ENCODE measurements around the gene DGKB.

DGKB gene

DNA sequence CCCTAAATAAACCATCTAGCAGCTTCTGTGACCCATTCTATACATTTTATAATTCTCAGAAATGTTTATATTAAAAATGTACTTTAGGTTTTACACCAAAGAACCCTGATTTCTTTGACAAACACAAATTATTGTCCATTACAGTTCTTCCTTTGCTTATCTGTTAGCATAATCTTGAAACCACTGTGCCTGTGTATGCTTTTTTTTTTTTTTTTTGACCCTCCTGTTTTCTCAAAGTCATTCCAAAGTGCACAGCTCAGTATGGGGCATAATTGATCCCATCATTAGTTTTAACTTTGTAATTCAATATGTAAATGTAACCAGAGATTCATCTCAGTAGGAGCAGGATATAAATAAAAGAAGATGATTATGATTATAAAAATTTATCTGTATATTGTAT lies 229.3 kb downstream of the DGKB start:
- no peak overlapping the region for H3K4me3 ChIP-seq (ENCODE audit: low read length)
- DNase-seq (ENCODE audit: low read depth) = no peak
- TF ChIP-seq, protein P1, sequence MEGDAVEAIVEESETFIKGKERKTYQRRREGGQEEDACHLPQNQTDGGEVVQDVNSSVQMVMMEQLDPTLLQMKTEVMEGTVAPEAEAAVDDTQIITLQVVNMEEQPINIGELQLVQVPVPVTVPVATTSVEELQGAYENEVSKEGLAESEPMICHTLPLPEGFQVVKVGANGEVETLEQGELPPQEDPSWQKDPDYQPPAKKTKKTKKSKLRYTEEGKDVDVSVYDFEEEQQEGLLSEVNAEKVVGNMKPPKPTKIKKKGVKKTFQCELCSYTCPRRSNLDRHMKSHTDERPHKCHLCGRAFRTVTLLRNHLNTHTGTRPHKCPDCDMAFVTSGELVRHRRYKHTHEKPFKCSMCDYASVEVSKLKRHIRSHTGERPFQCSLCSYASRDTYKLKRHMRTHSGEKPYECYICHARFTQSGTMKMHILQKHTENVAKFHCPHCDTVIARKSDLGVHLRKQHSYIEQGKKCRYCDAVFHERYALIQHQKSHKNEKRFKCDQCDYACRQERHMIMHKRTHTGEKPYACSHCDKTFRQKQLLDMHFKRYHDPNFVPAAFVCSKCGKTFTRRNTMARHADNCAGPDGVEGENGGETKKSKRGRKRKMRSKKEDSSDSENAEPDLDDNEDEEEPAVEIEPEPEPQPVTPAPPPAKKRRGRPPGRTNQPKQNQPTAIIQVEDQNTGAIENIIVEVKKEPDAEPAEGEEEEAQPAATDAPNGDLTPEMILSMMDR (conservative IDR thresholded peaks at IDR 0.05; ENCODE audit: low read depth, low read length) = no peak

- TF ChIP-seq, protein P1 (conservative IDR thresholded peaks at IDR 0.05; ENCODE audit: low read depth, low read length) = no peak
- H3K4me3 ChIP-seq (ENCODE audit: low read length) = no peak overlapping the region
- DNase-seq (ENCODE audit: low read depth) = no peak
These were observed 235.6 kb downstream of the DGKB start for GRCh38 chr7:14666913-14667312.

DNA sequence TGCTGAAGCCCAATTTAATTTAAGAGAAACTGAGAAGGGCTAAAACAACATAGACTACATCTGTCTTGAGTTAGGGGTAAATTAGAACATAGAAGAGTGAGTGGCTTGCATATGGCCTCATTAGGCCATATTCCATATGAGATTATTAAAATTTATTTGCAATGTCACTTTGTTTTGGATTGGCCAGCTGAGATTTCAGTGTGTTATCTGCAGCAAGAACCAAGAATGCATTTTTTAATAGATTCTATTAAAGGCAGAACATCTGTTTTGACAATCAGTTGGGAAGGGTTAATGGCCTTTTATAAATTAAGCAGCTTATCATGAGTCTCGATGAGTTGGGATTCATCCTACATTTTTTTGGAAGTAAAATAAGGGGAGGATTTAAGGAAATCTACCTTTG lies 236.2 kb downstream of the DGKB start:
- TF ChIP-seq, protein P1 (conservative IDR thresholded peaks at IDR 0.05; ENCODE audit: low read depth, low read length) = no peak
- no peak overlapping the region for H3K4me3 ChIP-seq (ENCODE audit: low read length)
- DNase-seq (ENCODE audit: low read depth) = no peak

- TF ChIP-seq, protein P1 (conservative IDR thresholded peaks at IDR 0.05; ENCODE audit: low read depth, low read length) = no peak
- no peak for DNase-seq (ENCODE audit: low read depth)
- no peak overlapping the region for H3K4me3 ChIP-seq (ENCODE audit: low read length)
These were observed 262.8 kb downstream of the DGKB start for GRCh38 chr7:14639801-14640200.

DNA sequence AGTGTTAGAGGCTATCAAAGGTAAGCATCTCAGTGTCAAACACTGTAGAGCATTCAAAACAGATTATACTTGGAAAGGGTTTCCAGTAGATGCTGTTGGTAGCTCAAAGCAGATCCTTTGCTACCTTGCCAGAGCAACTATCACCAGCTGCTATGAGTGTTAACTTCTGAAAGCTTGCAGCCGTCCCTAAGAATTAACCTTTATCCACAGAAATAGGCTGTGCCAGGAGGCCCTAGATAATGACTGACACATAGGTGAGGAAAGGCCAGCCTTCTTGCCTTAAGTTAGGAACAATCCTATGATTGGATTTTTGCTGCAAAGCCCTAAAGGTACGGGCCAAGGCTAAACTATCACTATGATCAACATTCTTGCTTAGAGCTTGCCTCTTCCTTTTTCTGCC lies 263.2 kb downstream of the DGKB start:
- TF ChIP-seq, protein P1 (conservative IDR thresholded peaks at IDR 0.05; ENCODE audit: low read depth, low read length) = no peak
- no peak for DNase-seq (ENCODE audit: low read depth)
- H3K4me3 ChIP-seq (ENCODE audit: low read length) = no peak overlapping the region

- DNase-seq (ENCODE audit: low read depth) = no peak
- TF ChIP-seq, protein P1 (conservative IDR thresholded peaks at IDR 0.05; ENCODE audit: low read depth, low read length) = no peak
- H3K4me3 ChIP-seq (ENCODE audit: low read length) = no peak overlapping the region
These were observed 264.6 kb downstream of the DGKB start for GRCh38 chr7:14637968-14638367.

DNA sequence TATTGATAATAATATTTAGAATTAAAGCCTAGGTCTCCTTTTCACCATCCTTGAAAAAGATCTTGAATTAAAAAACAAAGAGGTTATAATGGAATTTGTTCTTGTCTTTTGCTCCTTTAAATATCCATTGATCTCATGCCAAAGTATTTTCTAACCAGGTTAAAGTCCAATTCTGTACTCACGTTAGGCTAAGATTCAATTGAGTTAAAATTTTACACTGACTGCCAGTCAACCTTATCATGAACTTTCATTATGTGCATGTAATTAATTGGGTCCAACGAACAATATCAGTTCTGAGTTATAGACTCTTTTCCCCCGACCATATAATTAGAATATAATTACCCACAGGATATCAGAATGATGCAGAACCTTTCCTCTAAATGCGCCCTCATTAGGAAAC lies 266.6 kb downstream of the DGKB start:
- no peak overlapping the region for H3K4me3 ChIP-seq (ENCODE audit: low read length)
- TF ChIP-seq, protein P1 (conservative IDR thresholded peaks at IDR 0.05; ENCODE audit: low read depth, low read length) = no peak
- DNase-seq (ENCODE audit: low read depth) = no peak

All from retinal pigment epithelial cell (primary cell).